ENCODE data around the gene ITGA2B.

DNA sequence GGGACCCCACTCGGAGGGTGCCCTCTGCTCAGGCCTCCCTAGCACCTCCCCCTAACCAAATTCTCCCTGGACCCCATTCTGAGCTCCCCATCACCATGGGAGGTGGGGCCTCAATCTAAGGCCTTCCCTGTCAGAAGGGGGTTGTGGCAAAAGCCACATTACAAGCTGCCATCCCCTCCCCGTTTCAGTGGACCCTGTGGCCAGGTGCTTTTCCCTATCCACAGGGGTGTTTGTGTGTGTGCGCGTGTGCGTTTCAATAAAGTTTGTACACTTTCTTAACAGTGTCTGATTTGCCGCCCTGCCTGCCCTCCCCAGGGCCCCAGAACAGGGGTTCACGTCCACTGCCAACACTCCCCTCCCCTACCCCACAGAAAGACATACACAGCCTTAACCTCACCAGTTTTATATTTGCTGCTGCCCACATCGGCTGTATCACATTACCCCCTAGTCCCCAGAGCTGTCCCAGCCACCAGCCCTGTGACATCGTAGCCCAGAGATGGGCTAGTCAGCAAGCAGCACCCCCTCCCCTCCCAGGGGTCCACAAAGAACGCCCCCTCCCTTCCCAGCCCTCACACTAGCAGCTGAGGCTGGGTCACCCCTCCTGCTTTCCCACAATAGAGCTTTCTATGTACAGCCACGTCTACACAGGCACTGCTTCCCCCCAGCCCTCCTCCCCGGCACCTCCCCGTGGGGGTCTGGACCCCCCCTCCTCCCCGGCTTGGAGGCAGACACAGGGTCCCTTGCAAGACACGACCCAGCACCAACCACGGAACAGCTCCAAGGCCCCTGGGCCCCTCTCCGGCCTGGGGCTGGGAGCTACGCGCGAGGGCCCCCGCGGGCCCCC, 36.4 kb downstream of the ITGA2B start:
- TF ChIP-seq EZH2 (IDR thresholded peaks at IDR 0.05; ENCODE audit: insufficient read depth, poor library complexity, severe bottlenecking) (no peak), EZH2phosphoT487 (IDR thresholded peaks at IDR 0.05; ENCODE audit: insufficient read depth, low read depth) (no peak)

All from GM23248 (cell line).